ENCODE measurements around the gene RBM3. TPM values are rescaled to one million over a fixed set of nuclear protein-coding genes. Genes with fewer than 3 reads are reported as not detected.

Gene RBM3
- total RNA-seq, 1 donor from 2014 or later = 130 TPM

GRCh38 chrX:48579259-48579658 is 5.0 kb downstream of the RBM3 start:
- peaks cover 8% of the 10 kb centered on the region for H3K9me3 Mint-ChIP-seq

GRCh38 chrX:48580662-48581061 is 6.4 kb downstream of the RBM3 start:
- no peaks in the 10 kb centered on the region for H3K4me1 Mint-ChIP-seq
- H3K9me3 Mint-ChIP-seq = peaks cover 6% of the 10 kb centered on the region
- peaks cover 6% of the 10 kb centered on the region for H3K36me3 Mint-ChIP-seq
- H3K27me3 ChIP-seq = no peaks in the 10 kb centered on the region
- H3K9me3 ChIP-seq (ENCODE audit: low read depth) = no peaks in the 10 kb centered on the region
- H3K27me3 Mint-ChIP-seq (ENCODE audit: insufficient read depth, low read depth) = no peaks in the 10 kb centered on the region
- no peak overlapping the region for H3K27ac Mint-ChIP-seq
- H3K27ac ChIP-seq = no peak overlapping the region
- H4K20me1 ChIP-seq (ENCODE audit: low read depth) = no peaks in the 10 kb centered on the region
- no peak overlapping the region for H3K9ac ChIP-seq
- peaks cover 9% of the 10 kb centered on the region for H3K36me3 ChIP-seq
- no peak for DNase-seq (ENCODE audit: low spot score)
- no peak for TF ChIP-seq EZH2phosphoT487 (IDR thresholded peaks at IDR 0.05)
- TF ChIP-seq CTCF (IDR thresholded peaks at IDR 0.05) = no peak
- TF ChIP-seq EZH2 (IDR thresholded peaks at IDR 0.05) = no peak
- H3K4me3 Mint-ChIP-seq = no peak overlapping the region
- H3K79me2 ChIP-seq (ENCODE audit: low read depth) = peaks cover 18% of the 10 kb centered on the region
- H3K4me2 ChIP-seq = no peak overlapping the region
- no peak overlapping the region for H2AFZ ChIP-seq (replicated peaks)
- H3K4me1 ChIP-seq = no peaks in the 10 kb centered on the region
- peaks cover 35% of the 10 kb centered on the region for H3F3A ChIP-seq (ENCODE audit: low read depth)
- no peak overlapping the region for H3K4me3 ChIP-seq

More at GRCh38 chrX:48579259-48579658, 5.0 kb downstream of the RBM3 start:
- Histone ChIP-seq H3K9ac (no peak overlapping the region), H3K9me3 (ENCODE audit: low read depth) (no peaks in the 10 kb centered on the region), H3K27me3 (no peaks in the 10 kb centered on the region), H3K79me2 (ENCODE audit: low read depth) (peaks cover 27% of the 10 kb centered on the region), H4K20me1 (ENCODE audit: low read depth) (no peaks in the 10 kb centered on the region), H3K27ac (no peak overlapping the region), H3K4me1 (no peaks in the 10 kb centered on the region), H3K36me3 (peaks cover 11% of the 10 kb centered on the region), H3K4me2 (no peak overlapping the region), H2AFZ (replicated peaks) (no peak overlapping the region), H3F3A (ENCODE audit: low read depth) (peaks cover 35% of the 10 kb centered on the region), H3K4me3 (no peak overlapping the region)
- no peaks in the 10 kb centered on the region for H3K27me3 Mint-ChIP-seq (ENCODE audit: insufficient read depth, low read depth)
- H3K4me3 Mint-ChIP-seq = no peak overlapping the region
- H3K4me1 Mint-ChIP-seq = no peaks in the 10 kb centered on the region
- TF ChIP-seq EZH2 (IDR thresholded peaks at IDR 0.05) = no peak
- TF ChIP-seq CTCF (IDR thresholded peaks at IDR 0.05) = no peak
- TF ChIP-seq EZH2phosphoT487 (IDR thresholded peaks at IDR 0.05) = no peak
- no peak for DNase-seq (ENCODE audit: low spot score)
- peaks cover 13% of the 10 kb centered on the region for H3K36me3 Mint-ChIP-seq
- no peak overlapping the region for H3K27ac Mint-ChIP-seq

- H4K20me1 ChIP-seq (ENCODE audit: low read depth) = no peaks in the 10 kb centered on the region
- H3K27me3 ChIP-seq = no peaks in the 10 kb centered on the region
- H3K9me3 ChIP-seq (ENCODE audit: low read depth) = no peaks in the 10 kb centered on the region
- H3K4me2 ChIP-seq = no peak overlapping the region
- Mint-ChIP-seq H3K4me1 (no peaks in the 10 kb centered on the region), H3K36me3 (peaks cover 3% of the 10 kb centered on the region), H3K4me3 (no peak overlapping the region), H3K9me3 (peaks cover 5% of the 10 kb centered on the region), H3K27me3 (ENCODE audit: insufficient read depth, low read depth) (no peaks in the 10 kb centered on the region), H3K27ac (no peak overlapping the region)
- no peak for DNase-seq (ENCODE audit: low spot score)
- no peak overlapping the region for H3K27ac ChIP-seq
- TF ChIP-seq EZH2phosphoT487 (IDR thresholded peaks at IDR 0.05) = no peak
- TF ChIP-seq CTCF (IDR thresholded peaks at IDR 0.05) = no peak
- no peak for TF ChIP-seq EZH2 (IDR thresholded peaks at IDR 0.05)
- H2AFZ ChIP-seq (replicated peaks) = no peak overlapping the region
- H3K4me3 ChIP-seq = no peak overlapping the region
- H3K4me1 ChIP-seq = no peaks in the 10 kb centered on the region
- H3K79me2 ChIP-seq (ENCODE audit: low read depth) = no peaks in the 10 kb centered on the region
- H3K36me3 ChIP-seq = no peaks in the 10 kb centered on the region
- no peak overlapping the region for H3K9ac ChIP-seq
- peaks cover 6% of the 10 kb centered on the region for H3F3A ChIP-seq (ENCODE audit: low read depth)
Measured at GRCh38 chrX:48584698-48585097, 10.4 kb downstream of the RBM3 start.

Measured in neural progenitor cell (in vitro differentiated cells).